K562 (cell line): ENCODE results near the gene ABCA1. TPM values are rescaled to one million over a fixed set of nuclear protein-coding genes. Genes with fewer than 3 reads are reported as not detected.

Source experiments
- polyA plus RNA-seq, 8 experiments: library from polyadenylated mRNA; depleted of rRNA in 4 of 8; stranded (reverse) in 5 of 8; unstranded in 3 of 8; fragments of >200 nt; fragmentation: Nextera tagmentation in 2 of 8; fragmentation: Illumina TruSeq in 1 of 8; extraction: Ambion mirVana in 2 of 8; extraction: Trizol in 1 of 8; gene quantifications; 2 replicates each; pipeline versions ENCODE4 v1.2.1 to v1.2.3, GENCODE V29; 2011 to 2014; ENCODE audit warnings: inconsistent platforms in 1 of 8, missing spikeins in 1 of 8
- total RNA-seq, 7 experiments: library from RNA; depleted of rRNA in 6 of 7; stranded (reverse); fragments of >200 nt in 6 of 7; fragmentation: Illumina TruSeq in 2 of 7; extraction: Trizol in 2 of 7; gene quantifications; 2 replicates each; pipeline versions ENCODE4 v1.2.1 to v1.2.3, GENCODE V29; 2011 to 2021; ENCODE audit warnings: low replicate concordance in 1 of 7
- TF ChIP-seq, protein P1 (sequence below): fragments of 200-600 bp; sonication (generic); IDR thresholded peaks from one replicate; pipeline ENCODE4 v1.6.1; 2012; ENCODE audit warnings: mild to moderate bottlenecking, low read depth, low read length, inconsistent platforms

The ABCA1 gene
- total and polyA plus RNA-seq, 9 of the 15 experiments (the other 6 are each of a cell fraction or from before 2014, with no cell fraction given): under 0.01 to 0.18 (median 0.02) TPM; not detected in 5

DNA sequence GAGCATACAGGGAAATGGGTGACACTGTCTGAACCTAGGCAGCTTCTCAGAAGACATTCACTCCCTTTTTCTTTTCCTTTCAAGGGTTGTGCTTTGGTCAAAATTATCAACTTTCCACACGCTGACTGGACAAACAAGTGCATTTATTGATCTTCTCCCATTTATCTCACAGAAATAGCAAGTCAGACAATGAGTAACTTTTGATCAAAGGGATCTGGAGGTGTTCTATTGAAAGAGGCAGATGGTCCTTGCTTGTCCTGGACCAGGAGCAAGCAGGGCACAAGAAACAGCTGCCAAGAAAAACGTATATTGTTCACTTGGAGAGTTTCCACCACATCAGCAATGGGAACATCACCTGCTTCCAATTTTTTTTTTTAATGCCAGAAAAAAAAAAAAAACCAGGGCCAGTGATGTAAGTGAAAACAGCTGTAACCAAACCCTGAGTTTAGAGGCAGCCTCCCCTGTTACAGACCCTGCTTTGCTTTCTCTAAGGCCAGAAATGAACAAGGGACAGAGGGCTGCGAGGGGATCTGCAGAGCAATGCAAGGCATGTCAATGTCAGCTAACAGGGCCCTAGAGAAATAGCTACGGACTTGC, 84.2 kb downstream of the ABCA1 start (continued):
- TF ChIP-seq, protein P1, sequence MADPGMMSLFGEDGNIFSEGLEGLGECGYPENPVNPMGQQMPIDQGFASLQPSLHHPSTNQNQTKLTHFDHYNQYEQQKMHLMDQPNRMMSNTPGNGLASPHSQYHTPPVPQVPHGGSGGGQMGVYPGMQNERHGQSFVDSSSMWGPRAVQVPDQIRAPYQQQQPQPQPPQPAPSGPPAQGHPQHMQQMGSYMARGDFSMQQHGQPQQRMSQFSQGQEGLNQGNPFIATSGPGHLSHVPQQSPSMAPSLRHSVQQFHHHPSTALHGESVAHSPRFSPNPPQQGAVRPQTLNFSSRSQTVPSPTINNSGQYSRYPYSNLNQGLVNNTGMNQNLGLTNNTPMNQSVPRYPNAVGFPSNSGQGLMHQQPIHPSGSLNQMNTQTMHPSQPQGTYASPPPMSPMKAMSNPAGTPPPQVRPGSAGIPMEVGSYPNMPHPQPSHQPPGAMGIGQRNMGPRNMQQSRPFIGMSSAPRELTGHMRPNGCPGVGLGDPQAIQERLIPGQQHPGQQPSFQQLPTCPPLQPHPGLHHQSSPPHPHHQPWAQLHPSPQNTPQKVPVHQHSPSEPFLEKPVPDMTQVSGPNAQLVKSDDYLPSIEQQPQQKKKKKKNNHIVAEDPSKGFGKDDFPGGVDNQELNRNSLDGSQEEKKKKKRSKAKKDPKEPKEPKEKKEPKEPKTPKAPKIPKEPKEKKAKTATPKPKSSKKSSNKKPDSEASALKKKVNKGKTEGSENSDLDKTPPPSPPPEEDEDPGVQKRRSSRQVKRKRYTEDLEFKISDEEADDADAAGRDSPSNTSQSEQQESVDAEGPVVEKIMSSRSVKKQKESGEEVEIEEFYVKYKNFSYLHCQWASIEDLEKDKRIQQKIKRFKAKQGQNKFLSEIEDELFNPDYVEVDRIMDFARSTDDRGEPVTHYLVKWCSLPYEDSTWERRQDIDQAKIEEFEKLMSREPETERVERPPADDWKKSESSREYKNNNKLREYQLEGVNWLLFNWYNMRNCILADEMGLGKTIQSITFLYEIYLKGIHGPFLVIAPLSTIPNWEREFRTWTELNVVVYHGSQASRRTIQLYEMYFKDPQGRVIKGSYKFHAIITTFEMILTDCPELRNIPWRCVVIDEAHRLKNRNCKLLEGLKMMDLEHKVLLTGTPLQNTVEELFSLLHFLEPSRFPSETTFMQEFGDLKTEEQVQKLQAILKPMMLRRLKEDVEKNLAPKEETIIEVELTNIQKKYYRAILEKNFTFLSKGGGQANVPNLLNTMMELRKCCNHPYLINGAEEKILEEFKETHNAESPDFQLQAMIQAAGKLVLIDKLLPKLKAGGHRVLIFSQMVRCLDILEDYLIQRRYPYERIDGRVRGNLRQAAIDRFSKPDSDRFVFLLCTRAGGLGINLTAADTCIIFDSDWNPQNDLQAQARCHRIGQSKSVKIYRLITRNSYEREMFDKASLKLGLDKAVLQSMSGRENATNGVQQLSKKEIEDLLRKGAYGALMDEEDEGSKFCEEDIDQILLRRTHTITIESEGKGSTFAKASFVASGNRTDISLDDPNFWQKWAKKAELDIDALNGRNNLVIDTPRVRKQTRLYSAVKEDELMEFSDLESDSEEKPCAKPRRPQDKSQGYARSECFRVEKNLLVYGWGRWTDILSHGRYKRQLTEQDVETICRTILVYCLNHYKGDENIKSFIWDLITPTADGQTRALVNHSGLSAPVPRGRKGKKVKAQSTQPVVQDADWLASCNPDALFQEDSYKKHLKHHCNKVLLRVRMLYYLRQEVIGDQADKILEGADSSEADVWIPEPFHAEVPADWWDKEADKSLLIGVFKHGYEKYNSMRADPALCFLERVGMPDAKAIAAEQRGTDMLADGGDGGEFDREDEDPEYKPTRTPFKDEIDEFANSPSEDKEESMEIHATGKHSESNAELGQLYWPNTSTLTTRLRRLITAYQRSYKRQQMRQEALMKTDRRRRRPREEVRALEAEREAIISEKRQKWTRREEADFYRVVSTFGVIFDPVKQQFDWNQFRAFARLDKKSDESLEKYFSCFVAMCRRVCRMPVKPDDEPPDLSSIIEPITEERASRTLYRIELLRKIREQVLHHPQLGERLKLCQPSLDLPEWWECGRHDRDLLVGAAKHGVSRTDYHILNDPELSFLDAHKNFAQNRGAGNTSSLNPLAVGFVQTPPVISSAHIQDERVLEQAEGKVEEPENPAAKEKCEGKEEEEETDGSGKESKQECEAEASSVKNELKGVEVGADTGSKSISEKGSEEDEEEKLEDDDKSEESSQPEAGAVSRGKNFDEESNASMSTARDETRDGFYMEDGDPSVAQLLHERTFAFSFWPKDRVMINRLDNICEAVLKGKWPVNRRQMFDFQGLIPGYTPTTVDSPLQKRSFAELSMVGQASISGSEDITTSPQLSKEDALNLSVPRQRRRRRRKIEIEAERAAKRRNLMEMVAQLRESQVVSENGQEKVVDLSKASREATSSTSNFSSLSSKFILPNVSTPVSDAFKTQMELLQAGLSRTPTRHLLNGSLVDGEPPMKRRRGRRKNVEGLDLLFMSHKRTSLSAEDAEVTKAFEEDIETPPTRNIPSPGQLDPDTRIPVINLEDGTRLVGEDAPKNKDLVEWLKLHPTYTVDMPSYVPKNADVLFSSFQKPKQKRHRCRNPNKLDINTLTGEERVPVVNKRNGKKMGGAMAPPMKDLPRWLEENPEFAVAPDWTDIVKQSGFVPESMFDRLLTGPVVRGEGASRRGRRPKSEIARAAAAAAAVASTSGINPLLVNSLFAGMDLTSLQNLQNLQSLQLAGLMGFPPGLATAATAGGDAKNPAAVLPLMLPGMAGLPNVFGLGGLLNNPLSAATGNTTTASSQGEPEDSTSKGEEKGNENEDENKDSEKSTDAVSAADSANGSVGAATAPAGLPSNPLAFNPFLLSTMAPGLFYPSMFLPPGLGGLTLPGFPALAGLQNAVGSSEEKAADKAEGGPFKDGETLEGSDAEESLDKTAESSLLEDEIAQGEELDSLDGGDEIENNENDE: no peak
